HepG2 (cell line): ENCODE results near the gene SNX24. TPM values are rescaled to one million over a fixed set of nuclear protein-coding genes. Genes with fewer than 3 reads are reported as not detected.

Experiments used
- ATAC-seq: fragments of 200-7000 bp; cut with Tn5 transposase; 3 replicates; pipeline ENCODE4 v1.9.1; 2020; ENCODE audit warnings: mild to moderate bottlenecking, moderate library complexity
- BruUV-seq: library from RNA; stranded (reverse); fragments of 400-500 nt; replicated peaks from 2 replicates; lab custom pipeline; 2021; lab: Mats Ljungman, UMichigan
- CTCF ChIA-PET: fragments of 300-600 bp; formaldehyde crosslinking; extraction: SDS; loops from one replicate; lab custom pipeline; 2021; ENCODE audit warnings: low total read pairs, inconsistent platforms, low intra/inter-chr PET ratio; lab: Yijun Ruan, JAX
- POLR2A ChIA-PET: fragments of 350-600 bp; sonication (Branson Sonifier 250); formaldehyde crosslinking; loops from one replicate; lab custom pipeline; 2020; ENCODE audit warnings: antibody characterized with exemption, inconsistent platforms; lab: Yijun Ruan, JAX
- DNase-seq: peaks from one replicate; pipeline ENCODE4 v3.0.0-alpha.2; 2015; ENCODE audit warnings: low spot score
- FAIRE-seq: peaks from 3 replicates; lab custom pipeline; 2011; peaks lifted over from hg19 to GRCh38; lab: Jason Lieb, UNC
- H2AFZ ChIP-seq: one replicate; pipeline ENCODE4 v1.6.1; 2011; ENCODE audit warnings: low read length, inconsistent platforms
- H3K27ac ChIP-seq: fragments of 300-600 bp; 3 replicates; pipeline ENCODE4 v1.8.0; 2011; ENCODE audit warnings: mixed run types, mild to moderate bottlenecking, mixed read lengths, low read length, inconsistent platforms; ENCODE audit not compliant: insufficient read depth; ENCODE audit errors: extremely low read length
- H3K27me3 ChIP-seq, 2 experiments: fragments of 200-600 bp in 1 of 2; 2 replicates in 1 of 2; 3 replicates in 1 of 2; pipeline versions ENCODE4 v1.6.0 to v1.8.0; 2011; ENCODE audit warnings: low read length in 2 of 2, mild to moderate bottlenecking in 2 of 2, moderate library complexity in 2 of 2, inconsistent platforms in 1 of 2; ENCODE audit not compliant: insufficient read depth in 2 of 2, control insufficient read depth in 1 of 2
- H3K36me3 ChIP-seq, 2 experiments: fragments of 200-600 bp in 1 of 2; replicated peaks in 1 of 2; 2 replicates in 1 of 2; 3 replicates in 1 of 2; pipeline versions ENCODE4 v1.5.1 to v1.8.0; 2011; ENCODE audit warnings: low read length in 2 of 2, inconsistent platforms in 1 of 2; ENCODE audit not compliant: insufficient read depth in 2 of 2, control insufficient read depth in 1 of 2
- H3K4me1 ChIP-seq: 2 replicates; pipeline ENCODE4 v1.5.1; 2012; ENCODE audit warnings: low read length, inconsistent platforms; ENCODE audit not compliant: insufficient read depth
- H3K4me2 ChIP-seq: 2 replicates; pipeline ENCODE4 v1.6.0; 2011; ENCODE audit warnings: low read depth, low read length, inconsistent platforms
- H3K4me3 ChIP-seq, 3 experiments: fragments of 200-600 bp in 1 of 3; sonication (generic), shearing (Covaris generic) in 1 of 3; replicated peaks in 1 of 3; 2 replicates each; pipeline ENCODE4 v1.5.1; 2011 to 2016; ENCODE audit warnings: low read length in 3 of 3, inconsistent platforms in 2 of 3, low read depth in 2 of 3, mild to moderate bottlenecking in 2 of 3, control low read depth in 1 of 3, mixed read lengths in 1 of 3; ENCODE audit not compliant: insufficient read depth in 1 of 3
- H3K79me2 ChIP-seq: one replicate; pipeline ENCODE4 v1.6.1; 2011; ENCODE audit warnings: low read length, inconsistent platforms; ENCODE audit not compliant: insufficient read depth
- H3K9ac ChIP-seq: 2 replicates; pipeline ENCODE4 v1.6.0; 2011; ENCODE audit warnings: mild to moderate bottlenecking, low read depth, low read length, inconsistent platforms; ENCODE audit not compliant: insufficient read depth
- H3K9me3 ChIP-seq: 2 replicates; pipeline ENCODE4 v1.5.1; 2012; ENCODE audit warnings: mild to moderate bottlenecking, low read length
- H4K20me1 ChIP-seq: 2 replicates; pipeline ENCODE4 v1.6.0; 2011; ENCODE audit warnings: inconsistent platforms, mild to moderate bottlenecking, low read length, moderate library complexity; ENCODE audit not compliant: insufficient read depth
- ELF1 ChIP-seq: sonication (generic); formaldehyde crosslinking; IDR thresholded peaks from 2 replicates; pipeline ENCODE4 v1.4.0; 2020; ENCODE audit warnings: missing genetic modification reagents
- NCOA5 ChIP-seq: sonication (generic); formaldehyde crosslinking; IDR thresholded peaks from 2 replicates; pipeline ENCODE4 v1.4.0; 2020; ENCODE audit warnings: missing genetic modification reagents
- PITX1 ChIP-seq: sonication (generic); formaldehyde crosslinking; IDR thresholded peaks from 2 replicates; pipeline ENCODE4 v1.5.1; 2020; ENCODE audit warnings: mild to moderate bottlenecking, missing genetic modification reagents
- SNAI1 ChIP-seq: sonication (generic); formaldehyde crosslinking; IDR thresholded peaks from 2 replicates; pipeline ENCODE4 v1.5.0; 2020; ENCODE audit warnings: mild to moderate bottlenecking, missing genetic modification reagents, borderline replicate concordance
- TBX3 ChIP-seq: fragments of 450-650 bp; IDR thresholded peaks from 2 replicates; pipeline ENCODE4 v1.6.1; 2017; ENCODE audit warnings: antibody characterized with exemption, mild to moderate bottlenecking, inconsistent platforms, borderline replicate concordance
- ZBTB7A ChIP-seq: sonication (generic); formaldehyde crosslinking; IDR thresholded peaks from 2 replicates; pipeline ENCODE4 v1.8.0; 2022; ENCODE audit warnings: mild to moderate bottlenecking, missing genetic modification reagents
- ZNF225 ChIP-seq: sonication (generic); formaldehyde crosslinking; IDR thresholded peaks from 2 replicates; pipeline ENCODE4 v1.4.0; 2020; ENCODE audit warnings: mild to moderate bottlenecking, missing genetic modification reagents
- ZNF343 ChIP-seq: sonication (generic); formaldehyde crosslinking; IDR thresholded peaks from 2 replicates; pipeline ENCODE4 v1.4.0; 2020; ENCODE audit warnings: mild to moderate bottlenecking, missing genetic modification reagents
- ZNF572 ChIP-seq: sonication (generic); formaldehyde crosslinking; IDR thresholded peaks from 2 replicates; pipeline ENCODE4 v1.5.1; 2020; ENCODE audit warnings: mild to moderate bottlenecking, missing genetic modification reagents
- ZNF878 ChIP-seq: sonication (generic); formaldehyde crosslinking; IDR thresholded peaks from 2 replicates; pipeline ENCODE4 v1.8.1; 2023; ENCODE audit warnings: mild to moderate bottlenecking, missing genetic modification reagents, moderate library complexity
- WGBS: methylation state at CpG from one replicate; pipeline ENCODE4 v1.1.6; 2017; ENCODE audit warnings: low lambda C conversion rate; 5-methylcytosine and 5-hydroxymethylcytosine counted together
- in situ Hi-C: cut with HindIII; loops from 2 replicates; pipeline ENCODE4 v1.10.0; 2017; ENCODE audit warnings: low pct_unique_long_range_greater_than_20kb; ENCODE audit not compliant: extremely low pct_ligation_motif_present
- intact Hi-C: fragments of 100-400 bp; cut with micrococcal nuclease; formaldehyde crosslinking; loops from one replicate; pipeline ENCODE4 v1.10.0; 2022; ENCODE audit not compliant: unreplicated experiment
- polyA plus RNA-seq, 8 experiments: library from polyadenylated mRNA; depleted of rRNA in 3 of 8; stranded (reverse) in 7 of 8; unstranded in 1 of 8; fragments of >200 nt; fragmentation: Illumina TruSeq in 4 of 8; extraction: Trizol in 4 of 8; gene quantifications; 2 replicates each; pipeline versions ENCODE4 v1.2.1 to v1.2.3, GENCODE V29; 2011 to 2016; ENCODE audit warnings: low read depth in 4 of 8, missing spikeins in 1 of 8, mixed read lengths in 1 of 8; ENCODE audit not compliant: insufficient read depth in 1 of 8
- total RNA-seq, 5 experiments: library from RNA; depleted of rRNA; stranded (reverse); fragments of >200 nt; fragmentation: Illumina TruSeq; extraction: Trizol; gene quantifications; 2 replicates each; pipeline ENCODE4 v1.2.3, GENCODE V29; 2016; ENCODE audit warnings: low read depth in 1 of 5
- TF ChIP-seq, protein P1 (sequence below): sonication (generic); formaldehyde crosslinking; conservative IDR thresholded peaks from 2 replicates; pipeline ENCODE4 v1.4.0; 2020; ENCODE audit warnings: missing genetic modification reagents
- TF ChIP-seq, protein P2 (sequence below): IDR thresholded peaks from 2 replicates; pipeline ENCODE4 v1.6.1; 2016; ENCODE audit warnings: low read depth

Gene SNX24
- total and polyA plus RNA-seq, 2 of the 13 experiments (the other 11 are each of a cell fraction or from before 2014, with no cell fraction given) = 7.2 to 23.7 TPM

DNA sequence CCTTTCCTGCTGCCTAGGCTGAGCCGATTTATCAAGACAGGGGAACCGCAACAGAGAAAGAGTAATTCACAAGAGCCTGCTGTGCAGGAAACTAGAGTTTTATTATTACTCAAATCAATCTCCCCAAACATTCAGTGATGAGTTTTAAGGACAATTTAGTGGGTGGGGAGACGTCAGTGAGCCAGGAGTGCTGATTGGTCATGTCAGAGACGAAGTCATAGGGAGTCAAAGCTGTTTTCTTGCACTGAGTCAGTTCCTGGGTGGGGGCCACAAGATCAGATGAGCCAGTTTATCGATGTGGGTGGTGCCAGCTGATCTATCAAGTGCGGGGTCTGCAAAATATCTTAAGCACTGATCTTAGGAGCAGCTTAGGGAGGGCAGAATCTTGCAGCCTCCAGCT is 19.0 kb downstream of the SNX24 start:
- Histone ChIP-seq H3K4me3 (no peak overlapping the region), H3K9ac (no peak overlapping the region), H3K9me3 (no peaks in the 10 kb centered on the region), H4K20me1 (no peaks in the 10 kb centered on the region), H3K27me3 (no peaks in the 10 kb centered on the region), H3K79me2 (no peaks in the 10 kb centered on the region), H3K36me3 (peaks cover 0 to 2% of the 10 kb centered on the region in 2 experiments; a peak in 2 of 5 replicates), H3K4me2 (no peak overlapping the region)
- in situ Hi-C loops (no loop called here), intact Hi-C loops (no loop called here)
- CTCF ChIA-PET = no interaction called here
- 95% methylated on average over 5 of the region's 6 CpGs for WGBS
- no TSS peak for BruUV-seq
- no peak for TF ChIP-seq SNAI1 (CRISPR knock-in tag)
- no peak for TF ChIP-seq ZNF572 (CRISPR knock-in tag)
- no peak for TF ChIP-seq NCOA5 (CRISPR knock-in tag)
- TF ChIP-seq, protein P1, sequence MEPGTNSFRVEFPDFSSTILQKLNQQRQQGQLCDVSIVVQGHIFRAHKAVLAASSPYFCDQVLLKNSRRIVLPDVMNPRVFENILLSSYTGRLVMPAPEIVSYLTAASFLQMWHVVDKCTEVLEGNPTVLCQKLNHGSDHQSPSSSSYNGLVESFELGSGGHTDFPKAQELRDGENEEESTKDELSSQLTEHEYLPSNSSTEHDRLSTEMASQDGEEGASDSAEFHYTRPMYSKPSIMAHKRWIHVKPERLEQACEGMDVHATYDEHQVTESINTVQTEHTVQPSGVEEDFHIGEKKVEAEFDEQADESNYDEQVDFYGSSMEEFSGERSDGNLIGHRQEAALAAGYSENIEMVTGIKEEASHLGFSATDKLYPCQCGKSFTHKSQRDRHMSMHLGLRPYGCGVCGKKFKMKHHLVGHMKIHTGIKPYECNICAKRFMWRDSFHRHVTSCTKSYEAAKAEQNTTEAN (CRISPR knock-in tag) = no peak
- no peak for TF ChIP-seq ZBTB7A (CRISPR knock-in tag)
- TF ChIP-seq, all 625 proteins: peak for 0
- no peak for ATAC-seq
- no peak for FAIRE-seq
- Histone ChIP-seq H3K4me1 (peaks cover 21% of the 10 kb centered on the region), H3K27ac (no peak overlapping the region), H2AFZ (no peak overlapping the region)
- no peak for DNase-seq
- POLR2A ChIA-PET = no interaction called here

DNA sequence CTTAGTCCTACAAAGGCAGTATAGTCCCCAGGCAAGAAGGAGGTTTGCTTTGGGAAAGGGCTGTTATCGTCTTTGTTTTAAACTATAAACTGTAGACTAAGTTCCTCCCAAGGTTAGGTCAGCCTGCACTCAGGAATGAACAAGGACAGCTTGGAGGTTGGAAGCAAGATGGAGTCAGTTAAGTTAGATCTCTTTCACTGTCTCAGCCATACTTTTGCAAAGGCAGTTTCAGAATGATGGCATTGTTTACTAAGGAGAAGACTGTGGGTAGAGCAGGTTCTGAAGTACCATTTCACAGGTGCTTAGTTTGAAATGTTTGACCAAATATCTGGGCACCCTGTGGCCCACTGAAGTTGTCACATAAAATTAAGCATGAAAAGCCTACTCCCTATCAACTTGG is 19.4 kb downstream of the SNX24 start:
- Histone ChIP-seq H3K79me2 (no peaks in the 10 kb centered on the region), H3K4me2 (no peak overlapping the region), H3K4me3 (no peak overlapping the region), H3K27ac (no peak overlapping the region), H3K4me1 (peaks cover 17% of the 10 kb centered on the region), H2AFZ (no peak overlapping the region), H3K9ac (no peak overlapping the region), H3K27me3 (no peaks in the 10 kb centered on the region), H4K20me1 (no peaks in the 10 kb centered on the region), H3K36me3 (peaks cover 0 to 2% of the 10 kb centered on the region in 2 experiments; a peak in 2 of 5 replicates), H3K9me3 (no peaks in the 10 kb centered on the region)
- FAIRE-seq (no peak), ATAC-seq (no peak), DNase-seq (no peak)
- ChIA-PET CTCF (no interaction called here), POLR2A (no interaction called here)
- no TSS peak for BruUV-seq
- TF ChIP-seq ZNF878 (CRISPR knock-in tag) (no peak), ZNF343 (CRISPR knock-in tag) (no peak), TBX3 (no peak), PITX1 (CRISPR knock-in tag) (no peak), ELF1 (no peak), ZNF225 (CRISPR knock-in tag) (no peak), ZBTB7A (CRISPR knock-in tag) (no peak)
- TF ChIP-seq, protein P2, sequence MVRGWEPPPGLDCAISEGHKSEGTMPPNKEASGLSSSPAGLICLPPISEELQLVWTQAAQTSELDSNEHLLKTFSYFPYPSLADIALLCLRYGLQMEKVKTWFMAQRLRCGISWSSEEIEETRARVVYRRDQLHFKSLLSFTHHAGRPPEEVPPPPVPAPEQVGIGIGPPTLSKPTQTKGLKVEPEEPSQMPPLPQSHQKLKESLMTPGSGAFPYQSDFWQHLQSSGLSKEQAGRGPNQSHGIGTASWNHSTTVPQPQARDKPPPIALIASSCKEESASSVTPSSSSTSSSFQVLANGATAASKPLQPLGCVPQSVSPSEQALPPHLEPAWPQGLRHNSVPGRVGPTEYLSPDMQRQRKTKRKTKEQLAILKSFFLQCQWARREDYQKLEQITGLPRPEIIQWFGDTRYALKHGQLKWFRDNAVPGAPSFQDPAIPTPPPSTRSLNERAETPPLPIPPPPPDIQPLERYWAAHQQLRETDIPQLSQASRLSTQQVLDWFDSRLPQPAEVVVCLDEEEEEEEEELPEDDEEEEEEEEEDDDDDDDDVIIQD (CRISPR knock-in tag) = no peak
- in situ Hi-C loops (no loop called here), intact Hi-C loops (no loop called here)
- WGBS = 100% methylated on average over 1 of the region's 1 CpG
